ENCODE results near the gene GGCX. TPM values are rescaled to one million over a fixed set of nuclear protein-coding genes. Genes with fewer than 3 reads are reported as not detected.
A peak's percentile ranks its signal among the peaks of the same experiment; 100 is the strongest.

GGCX gene
- total and polyA plus RNA-seq, 9 of the 15 experiments (the other 6 are each of a cell fraction or from before 2014, with no cell fraction given), result 14.4 to 47.1 (median 28.1) TPM

GRCh38 chr2:85524336-85524908, 36.9 kb downstream of the GGCX start (continued):
- TF ChIP-seq ZNF507 (tag; conservative IDR thresholded peaks at IDR 0.05) (no peak), RNF219 (CRISPR knock-in tag; IDR thresholded peaks at IDR 0.05) (no peak), ZNF395 (CRISPR knock-in tag; IDR thresholded peaks at IDR 0.05) (no peak), KDM4B (IDR thresholded peaks at IDR 0.05; ENCODE audit: borderline replicate concordance in 2 of 2, low read depth in 1 of 2) (no peak), DIDO1 (tag; IDR thresholded peaks at IDR 0.05; ENCODE audit: low read depth) (no peak), SMARCC2 (IDR thresholded peaks at IDR 0.05; ENCODE audit: low read depth) (no peak), NFYB (IDR thresholded peaks at IDR 0.05; ENCODE audit: extremely low read depth, insufficient read length) (no peak), MCM7 (IDR thresholded peaks at IDR 0.05) (no peak), ZNF644 (tag; IDR thresholded peaks at IDR 0.05; ENCODE audit: low read depth) (0 out of 2 replicates have a peak, but pooled peaks have one; percentile 38), ZNF75A (CRISPR knock-in tag; IDR thresholded peaks at IDR 0.05) (no peak), ARHGAP35 (IDR thresholded peaks at IDR 0.05; ENCODE audit: partially characterized antibody) (no peak), ESRRB (CRISPR knock-in tag; IDR thresholded peaks at IDR 0.05; ENCODE audit: borderline replicate concordance) (no peak), ELF4 (CRISPR knock-in tag; IDR thresholded peaks at IDR 0.05) (no peak), DNMT1 (IDR thresholded peaks at IDR 0.05) (no peak), SMAD4 (CRISPR knock-in tag; conservative IDR thresholded peaks at IDR 0.05) (no peak; the same call in 1 of the 2 replicates), RBM14 (IDR thresholded peaks at IDR 0.05; ENCODE audit: borderline replicate concordance, insufficient read depth, low read depth, low read length) (no peak), ARID1B (IDR thresholded peaks at IDR 0.05) (no peak; the same call in 1 of the 2 replicates), ZC3H8 (IDR thresholded peaks at IDR 0.05) (no peak), LARP7 (IDR thresholded peaks at IDR 0.05) (no peak), EHMT2 (IDR thresholded peaks at IDR 0.05) (0 out of 2 replicates have a peak, but pooled peaks have one; percentile 23), YY1 (IDR thresholded peaks at IDR 0.05; ENCODE audit: borderline replicate concordance in 1 of 3, control insufficient read depth in 1 of 3, extremely low read depth in 1 of 3, insufficient read depth in 3 of 3, insufficient read length in 1 of 3, insufficient replicate concordance in 2 of 3, low read depth in 1 of 3, low read length in 2 of 3) (no peak), KDM5B (IDR thresholded peaks at IDR 0.05; ENCODE audit: insufficient replicate concordance, low read depth, low read length) (no peak), TSC22D4 (tag; IDR thresholded peaks at IDR 0.05) (no peak), HMG20B (CRISPR knock-in tag; IDR thresholded peaks at IDR 0.05) (no peak), ERF (CRISPR knock-in tag; IDR thresholded peaks at IDR 0.05) (no peak), CAMTA2 (CRISPR knock-in tag; conservative IDR thresholded peaks at IDR 0.05) (no peak), ZNF239 (CRISPR knock-in tag; IDR thresholded peaks at IDR 0.05) (no peak)

All from K562 (cell line).